Smooth muscle cell (in vitro differentiated cells): Measurements from ENCODE around the gene OLFML2B. TPM values are rescaled to one million over a fixed set of nuclear protein-coding genes. Genes with fewer than 3 reads are reported as not detected.

Experiments used
- DNase-seq: peaks from one replicate; lab custom pipeline; 2025; ENCODE audit not compliant: unreplicated experiment; lab: John Stamatoyannopoulos, UW
- H2AFZ ChIP-seq: fragments of 200-600 bp; sonication (generic); 2 replicates; pipeline ENCODE4 v1.6.0; 2016; ENCODE audit warnings: antibody characterized with exemption, low read depth, mild to moderate bottlenecking
- H3F3A ChIP-seq: fragments of 200-600 bp; sonication (generic); 2 replicates; pipeline ENCODE4 v1.6.0; 2017; ENCODE audit warnings: antibody characterized with exemption, low read depth
- H3K27ac ChIP-seq: fragments of 200-600 bp; sonication (generic); 2 replicates; pipeline ENCODE4 v1.5.1; 2016; ENCODE audit warnings: low read depth, mild to moderate bottlenecking
- H3K27me3 ChIP-seq: fragments of 200-600 bp; sonication (generic); 2 replicates; pipeline ENCODE4 v1.6.1; 2016; ENCODE audit warnings: low read depth, mild to moderate bottlenecking
- H3K36me3 ChIP-seq: fragments of 200-600 bp; sonication (generic); 2 replicates; pipeline ENCODE4 v1.5.1; 2016; ENCODE audit warnings: low read depth
- H3K4me1 ChIP-seq: fragments of 200-600 bp; sonication (generic); 2 replicates; pipeline ENCODE4 v1.5.1; 2016; ENCODE audit warnings: low read depth
- H3K4me2 ChIP-seq: fragments of 200-600 bp; sonication (generic); 2 replicates; pipeline ENCODE4 v1.6.0; 2016; ENCODE audit warnings: mild to moderate bottlenecking
- H3K4me3 ChIP-seq: fragments of 200-600 bp; sonication (generic); 2 replicates; pipeline ENCODE4 v1.5.1; 2016; ENCODE audit warnings: mild to moderate bottlenecking
- H3K79me2 ChIP-seq: fragments of 200-600 bp; sonication (generic); 2 replicates; pipeline ENCODE4 v1.6.0; 2016; ENCODE audit warnings: low read depth, mild to moderate bottlenecking
- H3K9ac ChIP-seq: fragments of 200-600 bp; sonication (generic); 2 replicates; pipeline ENCODE4 v1.6.0; 2016; ENCODE audit warnings: low read depth
- H3K9me3 ChIP-seq: fragments of 200-600 bp; sonication (generic); replicated peaks from 2 replicates; pipeline ENCODE4 v1.5.1; 2016; ENCODE audit warnings: low read depth
- H4K20me1 ChIP-seq: fragments of 200-600 bp; sonication (generic); 2 replicates; pipeline ENCODE4 v1.6.0; 2016; ENCODE audit warnings: low read depth
- CTCF ChIP-seq: fragments of 200-600 bp; sonication (generic); IDR thresholded peaks from 2 replicates; pipeline ENCODE4 v1.5.1; 2017; ENCODE audit warnings: borderline replicate concordance, mild to moderate bottlenecking, antibody characterized with exemption; ENCODE audit not compliant: insufficient read depth, poor library complexity, severe bottlenecking
- WGBS: methylation state at CpG from one replicate; pipeline ENCODE4 v1.1.7; 2016; ENCODE audit warnings: low lambda C conversion rate; 5-methylcytosine and 5-hydroxymethylcytosine counted together
- polyA plus RNA-seq: library from polyadenylated mRNA; unstranded; fragments of >200 nt; fragmentation: Nextera tagmentation; extraction: Ambion mirVana; gene quantifications from 2 replicates; pipeline ENCODE4 v1.2.1, GENCODE V29; 2016
- total RNA-seq: library from RNA; depleted of rRNA; stranded (reverse); fragments of >200 nt; gene quantifications from 2 replicates; pipeline ENCODE4 v1.2.3, GENCODE V29; 2014

Gene OLFML2B
- total and polyA plus RNA-seq, 2 experiments from 2014 or later, result 5.9 to 9.7 TPM

GRCh38 chr1:162040657-162041056 lies 17.0 kb upstream of the OLFML2B start:
- DNase-seq, result no peak
- Histone ChIP-seq H4K20me1 (no peaks in the 10 kb centered on the region), H3K4me2 (no peak overlapping the region), H3K4me1 (no peaks in the 10 kb centered on the region), H3K4me3 (no peak overlapping the region), H3K9me3 (no peaks in the 10 kb centered on the region), H3F3A (no peaks in the 10 kb centered on the region), H2AFZ (no peak overlapping the region), H3K27me3 (no peaks in the 10 kb centered on the region), H3K36me3 (no peaks in the 10 kb centered on the region), H3K27ac (no peak overlapping the region), H3K9ac (no peak overlapping the region), H3K79me2 (no peaks in the 10 kb centered on the region)
- peak; percentile 32 for TF ChIP-seq CTCF

GRCh38 chr1:162040001-162040400 lies 16.3 kb upstream of the OLFML2B start:
- no peaks in the 10 kb centered on the region for H3K9me3 ChIP-seq
- no peak overlapping the region for H3K4me2 ChIP-seq
- 68% methylated on average over 4 of the region's 4 CpGs for WGBS
- no peak overlapping the region for H3K9ac ChIP-seq
- H3K79me2 ChIP-seq, result no peaks in the 10 kb centered on the region
- no peak overlapping the region for H3K4me3 ChIP-seq
- no peak overlapping the region for H2AFZ ChIP-seq
- H3K36me3 ChIP-seq, result no peaks in the 10 kb centered on the region
- no peak for DNase-seq
- no peaks in the 10 kb centered on the region for H3K4me1 ChIP-seq
- H3K27me3 ChIP-seq, result no peaks in the 10 kb centered on the region
- no peaks in the 10 kb centered on the region for H3F3A ChIP-seq
- no peaks in the 10 kb centered on the region for H4K20me1 ChIP-seq
- no peak for TF ChIP-seq CTCF
- H3K27ac ChIP-seq, result no peak overlapping the region

GRCh38 chr1:162038624-162039023 lies 15.0 kb upstream of the OLFML2B start:
- Histone ChIP-seq H3K27ac (no peak overlapping the region), H3K36me3 (no peaks in the 10 kb centered on the region), H4K20me1 (no peaks in the 10 kb centered on the region), H3K9me3 (no peaks in the 10 kb centered on the region), H3K4me3 (no peak overlapping the region), H3K9ac (no peak overlapping the region), H3F3A (no peaks in the 10 kb centered on the region), H3K4me2 (no peak overlapping the region), H2AFZ (no peak overlapping the region), H3K79me2 (no peaks in the 10 kb centered on the region), H3K27me3 (no peaks in the 10 kb centered on the region), H3K4me1 (no peaks in the 10 kb centered on the region)
- TF ChIP-seq CTCF, result no peak
- no peak for DNase-seq
- WGBS, result 75% methylated on average over 1 of the region's 1 CpG

- no peak overlapping the region for H3K27ac ChIP-seq
- no peak for TF ChIP-seq CTCF
- no peak overlapping the region for H3K4me3 ChIP-seq
- no peak for DNase-seq
- no peaks in the 10 kb centered on the region for H3K36me3 ChIP-seq
- H3K9ac ChIP-seq, result no peak overlapping the region
- no peak overlapping the region for H2AFZ ChIP-seq
- no peaks in the 10 kb centered on the region for H3F3A ChIP-seq
- H3K4me1 ChIP-seq, result no peaks in the 10 kb centered on the region
- H3K9me3 ChIP-seq, result no peaks in the 10 kb centered on the region
- H3K27me3 ChIP-seq, result no peaks in the 10 kb centered on the region
- H4K20me1 ChIP-seq, result no peaks in the 10 kb centered on the region
- WGBS, result 95% methylated on average over 1 of the region's 1 CpG
- H3K4me2 ChIP-seq, result no peak overlapping the region
- H3K79me2 ChIP-seq, result no peaks in the 10 kb centered on the region
Observed at GRCh38 chr1:162036163-162036562, 12.5 kb upstream of the OLFML2B start.
